Measurements from ENCODE around the gene COQ4. TPM values are rescaled to one million over a fixed set of nuclear protein-coding genes. Genes with fewer than 3 reads are reported as not detected.
A peak's percentile ranks its signal among the peaks of the same experiment; 100 is the strongest.
"Not testable (repeated sequence)": the region's sequence is repeated elsewhere in the genome, so short reads cannot be mapped to it uniquely, and the experiment has no call there.

Gene COQ4
- 38.7 and 40.3 TPM in 2 replicates for total RNA-seq (2014; rRNA removed; shearing (Covaris generic))

DNA sequence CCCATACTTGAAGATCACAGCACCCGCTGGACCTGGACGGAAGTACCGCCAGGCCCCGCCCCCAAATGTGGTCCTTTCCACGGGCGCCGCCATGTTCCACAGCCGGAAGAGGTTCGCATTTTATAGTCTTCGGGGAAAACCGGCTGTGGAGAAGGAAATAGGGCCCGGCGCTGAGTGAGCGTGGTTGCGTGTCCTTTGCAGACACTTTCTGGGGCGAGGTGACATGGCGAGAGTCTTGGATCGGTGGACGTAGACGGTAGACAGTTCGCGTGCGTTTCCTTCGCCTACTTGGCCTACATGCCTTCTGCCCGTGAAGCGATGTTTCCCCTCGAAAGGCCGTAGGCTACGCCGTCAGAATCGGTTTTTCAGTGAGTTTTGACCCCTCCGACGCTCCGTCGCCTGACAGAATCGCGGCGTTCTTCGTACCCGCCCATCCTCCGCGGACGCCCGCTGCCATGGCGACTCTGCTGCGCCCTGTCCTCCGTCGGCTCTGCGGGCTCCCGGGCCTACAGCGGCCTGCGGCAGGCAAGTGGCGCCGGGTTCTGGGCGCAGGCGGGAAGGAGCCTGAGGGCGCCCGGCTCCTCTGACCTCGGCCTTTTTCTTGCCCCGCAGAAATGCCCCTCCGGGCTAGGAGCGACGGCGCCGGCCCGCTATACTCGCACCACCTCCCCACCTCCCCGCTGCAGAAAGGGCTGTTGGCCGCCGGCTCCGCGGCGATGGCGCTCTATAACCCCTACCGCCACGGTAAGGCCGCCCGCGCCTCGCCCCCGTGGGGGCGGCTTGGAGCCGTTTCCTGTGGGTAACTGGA is at the start of gene COQ4, which contains the start of gene TRUB2:
Gene COQ4 (plus strand): TSS at position 436 of the 808 bp plus-strand sequence. CDS start 20 bp downstream, at position 456.
Gene TRUB2 (minus strand): TSS at position 44 of the 808 bp plus-strand sequence. CDS start 39 bp downstream, at position 5.
- peak within 1 kb of the TSS; percentile 71 for H3K27ac ChIP-seq

GRCh38 chr9:128274245-128274644 is 48.4 kb upstream of the COQ4 start:
- DNase-seq, result no peak
- Histone ChIP-seq H3K27ac (no peak overlapping the region), H3K27me3 (no peaks in the 10 kb centered on the region), H3K9me3 (replicated peaks) (no peaks in the 10 kb centered on the region), H3K4me3 (no peak overlapping the region; the same call in 1 of the 2 replicates), H3K4me1 (no peaks in the 10 kb centered on the region), H3K36me3 (peaks cover 8% of the 10 kb centered on the region)

More for the DNA sequence above, at the start of gene COQ4, which contains the start of gene TRUB2:
- Histone ChIP-seq H3K4me1 (no peaks in the 10 kb centered on the region), H3K4me3 (peak within 1 kb of the TSS; percentile 69), H3K36me3 (peaks cover 6% of the 10 kb centered on the region; the same call in 1 of the 2 replicates), H3K27me3 (no peaks in the 10 kb centered on the region), H3K9me3 (replicated peaks) (no peaks in the 10 kb centered on the region)
- DNase-seq, result peak; percentile 97 to 99

DNA sequence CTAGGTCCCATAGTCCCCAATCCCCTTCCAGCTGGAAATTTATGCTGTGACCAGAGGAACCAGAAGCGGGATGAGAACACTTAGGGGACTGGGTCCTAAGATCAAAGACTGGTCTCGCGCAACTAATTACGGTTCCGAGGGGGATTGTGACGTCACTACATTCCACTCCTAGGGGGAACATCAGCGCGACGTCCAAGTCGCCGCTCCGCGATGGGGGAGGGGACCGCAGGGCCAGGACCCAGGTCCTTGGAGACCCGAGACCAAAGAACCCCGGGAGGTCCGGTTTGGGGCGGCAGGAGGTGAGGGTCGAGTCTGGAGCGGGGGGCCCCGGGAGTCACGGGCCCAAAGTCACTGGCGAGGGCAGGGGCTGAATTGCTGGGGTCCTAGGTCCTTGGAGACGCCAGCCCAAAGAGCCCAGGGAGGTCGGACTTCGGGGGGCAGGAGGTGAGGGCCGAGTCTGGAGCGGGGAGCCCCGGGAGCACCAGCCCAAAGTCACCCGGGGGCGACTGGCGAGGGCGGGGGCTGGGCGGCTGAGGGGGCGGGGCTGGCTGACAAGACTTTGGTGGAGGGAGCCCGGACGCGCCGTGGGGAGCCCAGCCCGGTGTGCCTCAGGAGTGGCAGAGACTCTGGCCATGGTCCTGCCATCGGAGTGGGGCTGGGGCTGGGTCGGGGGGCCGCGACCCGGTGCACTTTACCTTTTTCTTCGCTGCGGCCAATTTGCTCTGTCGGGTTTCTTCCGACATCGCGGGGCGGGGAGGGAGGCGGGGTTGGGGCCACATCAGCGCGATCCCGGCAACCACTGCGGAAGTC is 47.2 kb upstream of the COQ4 start, which contains the start of gene GOLGA2:
Gene GOLGA2 (minus strand): TSS at position 810 of the 810 bp plus-strand sequence. CDS start 31 bp downstream, at position 779.
- Histone ChIP-seq H3K27me3 (no peaks in the 10 kb centered on the region), H3K36me3 (peaks cover 6% of the 10 kb centered on the region), H3K4me1 (no peaks in the 10 kb centered on the region), H3K27ac (peak within 1 kb of the TSS; percentile 77), H3K9me3 (replicated peaks) (no peaks in the 10 kb centered on the region), H3K4me3 (peak within 1 kb of the TSS; percentile 74)
- DNase-seq, result peak; percentile 40 to 42

- Histone ChIP-seq H3K27ac (peak within 1 kb of the TSS; percentile 77), H3K27me3 (no peaks in the 10 kb centered on the region), H3K4me3 (peak within 1 kb of the TSS; percentile 74), H3K4me1 (no peaks in the 10 kb centered on the region), H3K36me3 (peaks cover 6% of the 10 kb centered on the region), H3K9me3 (replicated peaks) (no peaks in the 10 kb centered on the region)
- peak; percentile 100 for DNase-seq
Observed at GRCh38 chr9:128276008-128276573, 46.5 kb upstream of the COQ4 start, which contains the start of gene SWI5. SWI5 (plus strand) TSS chr9:128276276.

- Histone ChIP-seq H3K36me3 (peaks cover 4% of the 10 kb centered on the region), H3K4me3 (peak overlapping the region; percentile 74), H3K27me3 (no peaks in the 10 kb centered on the region), H3K9me3 (replicated peaks) (no peaks in the 10 kb centered on the region), H3K4me1 (no peaks in the 10 kb centered on the region), H3K27ac (no peak overlapping the region; the same call in 1 of the 2 replicates)
- DNase-seq, result peak; percentile 51 to 56
Observed at GRCh38 chr9:128276574-128277270, 45.9 kb upstream of the COQ4 start.

DNA sequence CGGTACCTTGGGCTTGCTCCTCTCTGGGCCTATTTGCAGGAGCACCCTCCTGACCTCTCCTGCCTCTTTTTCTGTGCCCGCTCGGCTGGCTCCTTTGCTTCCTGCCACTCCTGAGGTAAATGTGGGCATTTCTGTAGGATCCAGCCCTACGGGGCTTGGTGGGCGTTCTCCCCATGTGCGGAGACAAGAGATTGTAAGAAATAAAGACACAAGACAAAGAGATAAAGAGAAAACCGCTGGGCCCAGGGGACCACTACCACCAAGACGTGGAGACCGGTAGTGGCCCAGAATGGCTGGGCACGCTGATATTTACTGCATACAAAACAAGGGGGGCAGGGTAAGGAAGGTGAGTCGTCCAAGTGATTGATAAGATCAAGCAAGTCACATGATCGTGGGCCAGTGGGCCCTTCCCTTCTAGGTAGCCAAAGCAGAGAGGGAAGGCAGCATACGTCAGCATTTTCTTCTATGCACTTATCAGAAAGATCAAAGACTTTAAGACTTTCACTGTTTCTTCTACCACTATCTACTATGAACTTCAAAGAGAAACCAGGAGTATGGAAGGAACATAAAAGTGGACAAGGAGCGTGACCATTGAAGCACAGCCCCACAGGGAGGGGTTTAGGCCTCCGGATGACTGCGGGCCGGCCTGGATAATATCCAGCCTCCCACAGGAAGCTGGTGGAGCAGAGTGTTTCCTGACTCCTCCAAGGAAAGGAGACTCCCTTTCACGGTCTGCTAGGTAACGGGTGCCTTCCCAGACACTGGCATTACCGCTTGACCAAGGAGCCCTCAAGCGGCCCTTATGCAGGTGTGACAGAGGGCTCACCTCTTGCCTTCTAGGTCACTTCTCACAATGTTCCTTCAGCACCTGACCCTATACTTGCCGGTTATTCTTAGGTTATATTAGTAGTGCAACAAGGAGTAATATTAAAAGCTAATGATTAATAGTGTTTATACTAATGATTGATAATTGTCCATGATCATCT is 43.3 kb upstream of the COQ4 start:
- H3K27me3 ChIP-seq; H3K9me3 ChIP-seq (replicated peaks); H3K4me3 ChIP-seq; H3K4me1 ChIP-seq; H3K27ac ChIP-seq; H3K36me3 ChIP-seq; DNase-seq: not testable (repeated sequence)

- no peaks in the 10 kb centered on the region for H3K9me3 ChIP-seq (replicated peaks)
- no peaks in the 10 kb centered on the region for H3K27me3 ChIP-seq
- H3K36me3 ChIP-seq, result no peaks in the 10 kb centered on the region
- no peak overlapping the region for H3K27ac ChIP-seq
- no peak overlapping the region for H3K4me3 ChIP-seq
- no peaks in the 10 kb centered on the region for H3K4me1 ChIP-seq
- DNase-seq, result no peak
Observed at GRCh38 chr9:128280084-128280622, 42.5 kb upstream of the COQ4 start.

DNA sequence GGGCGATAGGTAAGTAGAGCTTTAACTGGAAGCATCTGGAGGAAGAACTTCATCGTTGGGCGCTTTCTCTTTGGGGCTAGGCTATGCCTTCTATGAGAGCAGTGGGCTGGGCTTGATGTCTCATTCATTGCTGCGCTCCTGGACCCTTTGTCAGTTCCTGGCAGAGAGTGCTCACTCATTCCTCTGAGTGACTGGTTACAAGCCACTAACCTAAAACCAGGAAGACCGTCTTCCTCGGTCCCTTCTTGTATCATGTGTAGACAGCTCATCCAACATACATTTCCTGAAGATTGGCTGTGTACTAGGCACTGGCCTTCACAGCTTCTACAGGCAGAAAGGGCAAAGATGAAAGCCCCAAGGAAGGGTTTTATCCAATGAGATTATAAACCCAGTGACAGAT is 40.1 kb upstream of the COQ4 start:
- no peak for DNase-seq
- no peak overlapping the region for H3K4me3 ChIP-seq
- 0 out of 2 replicates have a peak, but pooled peaks cover 3% of the 10 kb centered on the region for H3K36me3 ChIP-seq
- H3K27me3 ChIP-seq, result no peaks in the 10 kb centered on the region
- no peak overlapping the region for H3K27ac ChIP-seq
- H3K4me1 ChIP-seq, result no peaks in the 10 kb centered on the region; the same call in 1 of the 2 replicates
- no peaks in the 10 kb centered on the region for H3K9me3 ChIP-seq (replicated peaks)

DNA sequence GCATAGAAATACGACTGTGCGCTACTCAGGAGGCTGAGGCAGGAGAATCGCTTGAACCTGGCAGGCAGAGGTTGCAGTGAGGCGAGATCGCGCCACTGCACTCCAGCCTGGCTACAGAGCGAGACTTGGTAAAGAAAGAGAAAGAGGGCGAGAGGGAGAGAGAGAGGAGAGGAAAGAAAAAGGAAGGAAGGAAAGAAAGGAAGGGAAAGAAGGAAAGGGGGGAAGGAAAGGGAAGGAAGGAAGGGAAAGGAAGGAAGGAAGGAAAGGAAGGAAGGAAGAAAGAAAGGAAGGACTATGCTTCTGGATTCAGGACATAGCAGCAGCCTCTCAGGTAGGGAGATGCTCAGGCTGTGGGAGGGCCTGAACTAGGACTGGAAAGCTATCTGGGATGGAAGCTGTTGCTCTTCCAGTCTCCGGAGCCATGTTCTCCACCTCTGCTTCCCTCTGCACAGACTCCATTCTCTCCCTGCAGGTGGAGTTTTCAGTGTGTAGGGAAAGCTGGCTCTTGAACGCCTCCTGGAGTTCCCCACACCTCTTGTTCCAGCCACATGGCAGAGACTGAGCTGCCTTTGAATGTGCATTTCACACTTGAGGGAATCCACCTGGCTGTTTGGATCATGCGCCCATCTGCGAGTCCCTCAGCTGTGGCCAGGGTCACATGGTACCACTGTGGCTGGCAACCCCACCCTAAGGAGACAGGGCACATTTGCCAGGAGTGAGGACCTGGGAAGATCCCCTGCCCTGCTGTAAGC is 37.4 kb upstream of the COQ4 start:
- Histone ChIP-seq H3K27me3 (no peaks in the 10 kb centered on the region), H3K36me3 (0 out of 2 replicates have a peak, but pooled peaks cover 3% of the 10 kb centered on the region), H3K27ac (no peak overlapping the region), H3K4me3 (no peak overlapping the region), H3K9me3 (replicated peaks) (no peaks in the 10 kb centered on the region), H3K4me1 (peaks cover 7% of the 10 kb centered on the region; the same call in 1 of the 2 replicates)
- no peak for DNase-seq

DNA sequence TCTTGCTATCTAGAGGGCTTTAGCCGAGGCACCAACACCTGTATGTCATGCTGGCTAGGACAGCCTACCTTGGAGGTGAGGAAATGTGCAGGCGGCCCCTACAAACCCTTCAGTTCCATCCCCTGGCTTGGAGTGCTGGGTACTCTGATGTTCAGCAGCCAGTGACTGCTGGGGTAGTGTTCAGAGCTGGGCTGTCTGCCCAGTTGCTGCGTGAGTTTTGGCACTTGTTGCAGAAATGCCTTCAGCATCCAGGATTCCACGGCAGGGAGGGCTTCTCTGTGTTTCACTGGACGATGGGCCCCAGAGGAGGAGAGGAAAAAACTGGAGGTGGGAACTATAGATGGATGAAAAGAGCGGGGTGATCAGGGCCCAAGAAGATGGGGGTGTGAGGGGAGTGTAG is 36.2 kb upstream of the COQ4 start:
- Histone ChIP-seq H3K27me3 (no peaks in the 10 kb centered on the region), H3K27ac (no peak overlapping the region), H3K36me3 (0 out of 2 replicates have a peak, but pooled peaks cover 3% of the 10 kb centered on the region), H3K4me3 (no peak overlapping the region), H3K9me3 (replicated peaks) (no peaks in the 10 kb centered on the region), H3K4me1 (peaks cover 7% of the 10 kb centered on the region; the same call in 1 of the 2 replicates)
- no peak for DNase-seq

GRCh38 chr9:128288273-128289004 is 34.2 kb upstream of the COQ4 start:
- DNase-seq, result no peak
- Histone ChIP-seq H3K4me1 (peaks cover 7% of the 10 kb centered on the region; the same call in 1 of the 2 replicates), H3K36me3 (0 out of 2 replicates have a peak, but pooled peaks cover 3% of the 10 kb centered on the region), H3K27me3 (no peaks in the 10 kb centered on the region), H3K4me3 (no peak overlapping the region), H3K9me3 (replicated peaks) (no peaks in the 10 kb centered on the region), H3K27ac (no peak overlapping the region)

DNA sequence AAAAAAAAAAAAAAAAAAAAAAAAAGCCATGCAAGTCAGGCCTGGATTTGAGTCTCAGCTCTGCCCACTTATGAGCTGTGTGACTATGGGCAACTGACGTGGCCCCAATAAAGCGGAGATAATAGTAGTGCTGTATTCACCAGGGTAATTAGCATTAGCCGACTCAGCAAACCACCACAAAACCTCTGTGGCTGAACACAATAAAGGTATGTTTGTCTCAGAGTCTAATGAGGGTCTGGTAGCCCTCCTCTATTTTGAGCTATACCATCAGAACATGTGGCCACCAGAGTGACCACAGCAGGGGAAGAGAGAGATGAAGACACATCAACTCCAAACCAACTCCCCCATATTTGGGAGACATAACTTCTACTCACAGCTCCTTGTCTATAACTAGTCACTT is 30.6 kb upstream of the COQ4 start:
- no peaks in the 10 kb centered on the region for H3K27me3 ChIP-seq
- H3K4me3 ChIP-seq, result no peak overlapping the region
- H3K36me3 ChIP-seq, result no peaks in the 10 kb centered on the region
- no peak overlapping the region for H3K27ac ChIP-seq
- DNase-seq, result no peak
- H3K4me1 ChIP-seq, result peaks cover 24% of the 10 kb centered on the region
- H3K9me3 ChIP-seq (replicated peaks), result no peaks in the 10 kb centered on the region
